Measurements from ENCODE around the gene SLC6A20.

Gene SLC6A20

GRCh38 chr3:45775571-45776300 lies 20.6 kb downstream of the SLC6A20 start:
- ChIA-PET POLR2A (no interaction called here), CTCF (no interaction called here)
- no peaks in the 10 kb centered on the region for H3K36me3 ChIP-seq (ENCODE audit: control insufficient read depth in 2 of 2, insufficient read depth in 1 of 2, low read length in 2 of 2)
- H3K9me3 ChIP-seq (ENCODE audit: control insufficient read depth, insufficient read depth, low read depth, low read length), result no peaks in the 10 kb centered on the region
- TF ChIP-seq PRDM10 (tag by site-specific recombination; IDR thresholded peaks at IDR 0.05) (no peak), ZNF670 (tag by site-specific recombination; IDR thresholded peaks at IDR 0.05; ENCODE audit: low read depth) (no peak), ZNF292 (tag by site-specific recombination; IDR thresholded peaks at IDR 0.05; ENCODE audit: borderline replicate concordance, low read depth) (no peak), ZNF768 (tag by site-specific recombination; IDR thresholded peaks at IDR 0.05) (no peak), ZFP37 (tag by site-specific recombination; IDR thresholded peaks at IDR 0.05) (no peak), ZNF585B (tag by site-specific recombination; IDR thresholded peaks at IDR 0.05) (no peak), ZNF624 (tag by site-specific recombination; IDR thresholded peaks at IDR 0.05) (no peak)
- no peaks in the 10 kb centered on the region for H3K4me1 ChIP-seq (ENCODE audit: control insufficient read depth, insufficient read depth, low read length)
- no peak overlapping the region for H3K27ac ChIP-seq (ENCODE audit: extremely low read depth, low read depth, low read length)
- no peak overlapping the region for H3K4me3 ChIP-seq (ENCODE audit: low read depth, low read length)

- no peak overlapping the region for H3K27ac ChIP-seq (ENCODE audit: extremely low read depth, low read depth, low read length)
- H3K4me1 ChIP-seq (ENCODE audit: control insufficient read depth, insufficient read depth, low read length), result no peaks in the 10 kb centered on the region
- TF ChIP-seq GLI2 (tag by site-specific recombination; IDR thresholded peaks at IDR 0.05; ENCODE audit: borderline replicate concordance, low read depth), result no peak
- no peak for TF ChIP-seq ZNF777 (tag by site-specific recombination; IDR thresholded peaks at IDR 0.05; ENCODE audit: borderline replicate concordance)
- no peak for TF ChIP-seq ZBTB8A (tag by site-specific recombination; IDR thresholded peaks at IDR 0.05)
- no peak for TF ChIP-seq GLI4 (tag by site-specific recombination; IDR thresholded peaks at IDR 0.05)
- no peak for TF ChIP-seq ZNF121 (tag by site-specific recombination; IDR thresholded peaks at IDR 0.05)
- TF ChIP-seq ZNF513 (tag by site-specific recombination; IDR thresholded peaks at IDR 0.05), result no peak
- no peak for TF ChIP-seq SALL2 (tag by site-specific recombination; IDR thresholded peaks at IDR 0.05; ENCODE audit: borderline replicate concordance)
- TF ChIP-seq ZNF266 (tag by site-specific recombination; IDR thresholded peaks at IDR 0.05; ENCODE audit: low read depth), result no peak
- no peak for TF ChIP-seq ZNF549 (tag by site-specific recombination; IDR thresholded peaks at IDR 0.05)
- TF ChIP-seq ZBTB20 (tag by site-specific recombination; IDR thresholded peaks at IDR 0.05), result no peak
- no peak for TF ChIP-seq ZFP3 (tag by site-specific recombination; IDR thresholded peaks at IDR 0.05; ENCODE audit: low read depth)
- TF ChIP-seq ZNF596 (tag by site-specific recombination; IDR thresholded peaks at IDR 0.05), result no peak
- no peak for TF ChIP-seq SCRT2 (tag by site-specific recombination; IDR thresholded peaks at IDR 0.05)
- no peaks in the 10 kb centered on the region for H3K36me3 ChIP-seq (ENCODE audit: control insufficient read depth in 2 of 2, insufficient read depth in 1 of 2, low read length in 2 of 2)
- H3K4me3 ChIP-seq (ENCODE audit: low read depth, low read length), result no peak overlapping the region
- ChIA-PET POLR2A (no interaction called here), CTCF (interaction anchor here (0.5 to 0.8 kb wide), 2 partner anchors 15 to 32 kb away, joined by 3 to 4 read pairs; no protein-coding TSS in a partner anchor)
- H3K9me3 ChIP-seq (ENCODE audit: control insufficient read depth, insufficient read depth, low read depth, low read length), result no peaks in the 10 kb centered on the region
Measured at GRCh38 chr3:45774581-45775521, 21.5 kb downstream of the SLC6A20 start.

All from HEK293 (cell line).